ENCODE results near the gene PYY.

DNA sequence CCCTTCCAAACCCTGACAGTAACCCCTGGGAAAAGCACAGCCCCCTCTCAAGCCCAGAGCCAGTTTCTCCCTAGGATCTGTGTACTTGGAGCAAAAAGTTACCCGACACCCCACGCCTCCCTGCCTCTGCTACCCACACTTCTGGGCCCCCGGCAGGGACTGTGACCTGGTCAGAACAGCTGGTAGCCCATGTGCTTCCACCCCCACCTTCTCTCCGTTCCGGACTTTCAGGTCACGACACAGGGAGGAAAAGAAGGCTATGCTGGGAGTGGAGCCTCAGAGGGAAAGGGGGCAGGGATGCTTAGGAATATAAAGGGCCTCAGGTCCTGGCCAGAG is 17.8 kb downstream of the PYY start:
- no peak for TF ChIP-seq CTCF (IDR thresholded peaks at IDR 0.05)
- TF ChIP-seq POLR2A (IDR thresholded peaks at IDR 0.05), result no peak

Measured in heart left ventricle (tissue), 13 donors.